Esophagus (tissue), 2 donors: Measurements from ENCODE around the gene BCAS1. TPM values are rescaled to one million over a fixed set of nuclear protein-coding genes. Genes with fewer than 3 reads are reported as not detected.

Source experiments
- H3K27ac ChIP-seq, 2 donors: one replicate each; pipeline ENCODE4 v1.5.1; 2013; ENCODE audit warnings: low read depth in 2 of 2, mild to moderate bottlenecking in 2 of 2, inconsistent platforms in 1 of 2, low read length in 1 of 2, moderate library complexity in 1 of 2
- H3K27me3 ChIP-seq, 2 donors: one replicate each; pipeline ENCODE4 v1.6.1; 2013; ENCODE audit warnings: low read length in 2 of 2, control low read depth in 1 of 2, mild to moderate bottlenecking in 1 of 2; ENCODE audit not compliant: insufficient read depth in 2 of 2, control insufficient read depth in 1 of 2
- H3K36me3 ChIP-seq, 2 donors: one replicate each; pipeline ENCODE4 v1.6.1; 2013; ENCODE audit warnings: low read length in 1 of 2; ENCODE audit not compliant: control insufficient read depth in 2 of 2, insufficient read depth in 2 of 2
- H3K4me1 ChIP-seq, 2 donors: one replicate each; pipeline ENCODE4 v1.6.1; 2013; ENCODE audit warnings: low read length in 1 of 2; ENCODE audit not compliant: control insufficient read depth in 2 of 2, insufficient read depth in 2 of 2
- H3K4me3 ChIP-seq, 2 donors: one replicate each; pipeline ENCODE4 v1.5.1; 2013; ENCODE audit warnings: low read length in 2 of 2, mild to moderate bottlenecking in 2 of 2, low read depth in 1 of 2, moderate library complexity in 1 of 2
- H3K9me3 ChIP-seq, 2 donors: one replicate each; pipeline ENCODE4 v1.6.1; 2013; ENCODE audit warnings: mild to moderate bottlenecking in 2 of 2, low read depth in 1 of 2, low read length in 1 of 2, moderate library complexity in 1 of 2; ENCODE audit not compliant: control insufficient read depth in 2 of 2, insufficient read depth in 1 of 2
- whole genome bisulfite sequencing, 2 donors: extraction: QIAGEN DNeasy Blood & Tissue Kit; methylation state at CpG; one replicate each; pipeline ENCODE4 v1.1.7; 2013; 5-methylcytosine and 5-hydroxymethylcytosine counted together
- polyA plus RNA-seq, 2 donors: library from polyadenylated mRNA; stranded (reverse); fragments of 200-250 nt; gene quantifications; one replicate each; pipeline ENCODE4 v1.2.3, GENCODE V29; 2013
- donor health status: healthy with polysubstance abuse.
- donor health status: Bipolar disorder and iron deficiency.

Gene BCAS1
- polyA plus RNA-seq, 2 donors: 4.7 to 9.0 TPM

DNA sequence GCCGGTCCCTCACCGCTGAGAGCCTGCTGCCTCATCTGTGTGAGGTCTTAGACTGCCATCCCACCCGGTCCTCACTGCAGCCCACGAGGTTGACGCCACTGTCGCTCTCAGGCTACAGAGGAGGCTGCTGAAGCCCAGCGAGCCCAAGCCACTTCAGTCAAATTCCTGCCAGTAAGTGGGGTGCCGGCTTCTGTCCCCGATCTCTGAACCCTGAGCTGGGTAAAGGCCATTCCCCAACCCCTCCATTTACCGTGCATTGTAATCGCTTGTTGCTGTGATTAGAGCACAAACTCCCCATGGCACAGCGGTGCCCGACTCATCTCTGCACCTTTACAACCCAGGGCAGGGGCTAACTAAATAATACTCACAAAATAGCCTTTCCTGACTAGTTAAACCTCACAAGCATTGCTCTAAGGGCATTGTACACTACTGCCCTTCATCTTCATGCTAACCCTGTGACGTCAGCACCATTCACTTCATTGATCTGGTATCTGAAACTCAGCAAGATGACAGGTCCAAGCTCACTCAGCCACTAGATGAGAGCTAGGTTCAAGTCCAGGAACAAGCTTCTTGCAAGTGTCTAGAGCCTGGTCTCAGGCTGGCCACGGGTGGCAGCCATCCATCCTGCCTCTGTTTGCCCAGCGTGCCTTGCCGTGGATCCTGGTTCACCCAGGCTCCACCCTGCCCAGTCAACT lies 122.7 kb downstream of the BCAS1 start:
- whole genome bisulfite sequencing, 2 donors: 89 to 91% methylated on average over 17 of the region's 17 CpGs
- H3K36me3 ChIP-seq: no peaks in the 10 kb centered on the region
- no peak overlapping the region for H3K27ac ChIP-seq
- H3K27me3 ChIP-seq: no peaks in the 10 kb centered on the region
- H3K4me1 ChIP-seq: peaks cover 0 to 12% of the 10 kb centered on the region in 2 donors
- H3K4me3 ChIP-seq: no peak overlapping the region
- no peaks in the 10 kb centered on the region for H3K9me3 ChIP-seq

DNA sequence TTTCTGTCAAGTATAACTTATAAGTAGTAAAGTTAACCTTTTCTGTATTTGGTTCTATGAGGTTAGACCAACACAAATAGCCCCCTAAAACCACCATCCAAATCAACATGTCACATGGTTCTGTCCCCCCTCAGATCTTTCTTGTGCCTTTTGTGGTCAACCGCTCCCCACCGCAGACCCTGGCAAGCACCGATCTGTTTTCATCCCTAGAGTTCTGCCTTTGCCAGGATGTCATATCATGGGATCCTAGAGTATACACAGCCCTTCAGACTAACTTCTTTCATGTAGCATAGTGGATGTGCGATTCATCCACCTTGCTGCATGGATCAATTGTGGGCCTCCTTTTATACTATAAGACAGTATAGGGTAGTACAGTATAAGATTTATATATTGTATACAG lies 124.3 kb downstream of the BCAS1 start:
- Histone ChIP-seq H3K36me3 (no peaks in the 10 kb centered on the region), H3K4me1 (peaks cover 0 to 12% of the 10 kb centered on the region in 2 donors), H3K4me3 (no peak overlapping the region), H3K27me3 (no peaks in the 10 kb centered on the region), H3K27ac (no peak overlapping the region), H3K9me3 (no peaks in the 10 kb centered on the region)
- WGBS, 2 donors: 76 to 92% methylated on average over 4 of the region's 4 CpGs

DNA sequence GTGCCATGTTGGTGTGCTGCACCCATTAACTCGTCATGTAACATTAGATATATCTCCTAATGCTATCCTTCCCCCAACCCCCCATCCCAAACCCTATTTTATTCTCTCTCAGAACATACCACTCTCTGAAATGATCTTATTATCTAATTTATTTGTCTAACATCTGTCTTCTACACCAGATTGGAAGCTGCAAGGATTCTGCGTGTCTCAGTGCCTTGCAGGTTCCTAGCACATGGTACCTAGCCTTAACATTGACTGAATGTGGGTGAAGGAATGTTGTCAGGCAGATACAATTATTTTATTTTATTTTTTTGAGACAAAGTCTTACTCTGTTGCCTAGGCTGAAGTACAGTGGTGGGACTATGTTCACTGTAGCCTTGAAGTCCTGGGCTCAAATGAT lies 124.9 kb downstream of the BCAS1 start:
- H3K27ac ChIP-seq: no peak overlapping the region
- no peaks in the 10 kb centered on the region for H3K27me3 ChIP-seq
- 95 to 98% methylated on average over 2 of the region's 2 CpGs for WGBS, 2 donors
- H3K9me3 ChIP-seq: no peaks in the 10 kb centered on the region
- H3K4me1 ChIP-seq: peaks cover 0 to 12% of the 10 kb centered on the region in 2 donors
- no peaks in the 10 kb centered on the region for H3K36me3 ChIP-seq
- no peak overlapping the region for H3K4me3 ChIP-seq

DNA sequence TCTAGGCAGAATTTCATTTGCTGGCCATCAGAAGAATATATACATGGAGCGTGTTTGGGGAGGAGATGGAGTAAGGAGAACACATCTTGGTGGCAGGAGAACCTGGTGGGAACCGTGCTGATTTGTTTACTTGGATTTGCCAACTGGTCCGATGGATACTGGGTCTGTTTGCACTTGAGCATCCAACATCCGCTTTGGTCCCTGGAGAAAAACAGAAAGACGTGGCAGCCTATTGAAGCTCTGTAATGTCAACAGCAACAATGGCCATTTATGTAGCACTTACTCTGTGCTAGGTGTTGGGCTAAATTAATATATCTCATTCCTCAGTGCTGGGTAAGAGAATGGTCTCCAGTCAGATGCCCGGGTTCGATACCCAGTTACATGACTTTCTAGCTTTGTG lies 125.6 kb downstream of the BCAS1 start:
- Histone ChIP-seq H3K4me3 (no peak overlapping the region), H3K36me3 (no peaks in the 10 kb centered on the region), H3K9me3 (no peaks in the 10 kb centered on the region), H3K27ac (no peak overlapping the region), H3K27me3 (no peaks in the 10 kb centered on the region), H3K4me1 (peaks cover 0 to 7% of the 10 kb centered on the region in 2 donors)
- WGBS, 2 donors: 80 to 84% methylated on average over 7 of the region's 7 CpGs

DNA sequence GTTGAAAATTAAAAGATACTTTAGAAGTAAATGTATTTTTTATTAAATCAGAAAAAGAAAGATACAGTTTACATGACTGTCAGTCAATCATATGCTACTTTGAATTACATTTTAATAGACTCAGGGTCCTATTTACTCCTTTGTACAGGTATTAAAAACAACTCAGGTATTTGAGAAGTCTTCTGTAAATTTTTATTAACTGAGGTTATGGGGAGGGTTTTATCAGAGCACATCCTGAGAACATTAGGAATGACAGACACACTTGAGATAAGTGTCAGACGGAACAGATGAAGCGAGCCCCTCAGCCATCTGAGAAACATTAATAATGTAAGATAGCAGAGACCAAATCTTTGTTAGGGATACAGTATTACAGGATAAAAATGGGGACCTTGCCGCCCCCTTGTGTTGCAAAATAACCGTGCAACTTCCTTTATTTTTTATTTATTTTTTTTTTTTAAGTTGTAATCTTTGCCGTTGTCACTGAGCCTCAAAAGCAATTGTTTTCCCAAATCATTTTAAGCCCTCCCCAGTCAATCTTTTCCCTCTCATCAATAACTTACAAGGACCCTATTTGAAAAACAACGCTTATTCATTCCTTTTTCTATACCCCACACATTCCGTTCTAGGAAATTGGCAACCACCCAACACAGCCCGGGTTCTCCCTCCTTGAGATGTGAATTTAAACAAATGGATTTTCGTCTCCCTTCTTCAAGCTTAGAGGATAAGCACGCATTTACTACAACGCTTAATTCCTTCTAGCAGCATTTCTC lies 126.7 kb downstream of the BCAS1 start:
- H3K27me3 ChIP-seq: no peaks in the 10 kb centered on the region
- peaks cover 0 to 4% of the 10 kb centered on the region in 2 donors for H3K4me1 ChIP-seq
- H3K9me3 ChIP-seq: no peaks in the 10 kb centered on the region
- WGBS, 2 donors: 16% methylated on average over 11 of the region's 11 CpGs
- H3K4me3 ChIP-seq: no peak overlapping the region
- no peaks in the 10 kb centered on the region for H3K36me3 ChIP-seq
- H3K27ac ChIP-seq: no peak overlapping the region

DNA sequence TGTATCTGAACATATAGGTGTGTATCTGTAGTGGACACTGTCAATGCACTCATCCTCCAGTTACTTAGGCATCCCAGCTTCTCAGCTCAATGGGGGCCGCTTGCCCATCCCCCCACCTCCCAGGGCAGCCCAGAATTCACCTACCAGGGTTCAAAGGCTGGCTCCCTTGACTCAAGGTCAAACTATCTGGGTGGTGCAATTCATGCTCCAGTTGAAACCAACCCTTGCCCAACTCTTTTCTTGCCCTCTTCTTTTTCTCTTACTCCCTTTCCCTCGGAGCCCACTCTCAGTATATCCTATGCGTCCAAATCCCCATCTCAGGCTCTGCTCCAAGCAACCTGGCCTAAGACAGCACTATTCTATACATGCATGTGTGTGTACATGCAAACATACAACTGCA lies 127.4 kb downstream of the BCAS1 start:
- Histone ChIP-seq H3K4me1 (peaks cover 0 to 3% of the 10 kb centered on the region in 2 donors), H3K9me3 (no peaks in the 10 kb centered on the region), H3K4me3 (no peak overlapping the region), H3K36me3 (no peaks in the 10 kb centered on the region), H3K27ac (no peak overlapping the region), H3K27me3 (no peaks in the 10 kb centered on the region)
- WGBS, 2 donors: 86 to 91% methylated on average over 3 of the region's 3 CpGs

DNA sequence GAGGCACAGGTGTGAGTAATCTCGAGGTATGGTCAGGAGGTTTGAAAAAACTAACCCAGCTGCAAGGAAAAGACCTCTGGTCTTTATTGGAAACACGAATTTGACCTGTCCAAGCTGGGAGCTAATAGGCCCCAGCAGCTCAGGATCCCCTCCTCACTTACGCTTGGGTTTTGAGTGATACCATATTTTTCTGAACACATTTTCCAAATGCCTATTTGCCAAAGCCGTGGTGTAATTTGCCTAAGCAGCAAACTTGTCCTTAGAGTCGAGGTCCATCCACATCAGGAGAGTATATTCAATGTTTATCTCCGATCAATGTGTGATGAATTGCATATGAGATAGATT lies 128.0 kb downstream of the BCAS1 start:
- Histone ChIP-seq H3K4me1 (peaks cover 0 to 3% of the 10 kb centered on the region in 2 donors), H3K27ac (no peak overlapping the region), H3K36me3 (no peaks in the 10 kb centered on the region), H3K4me3 (no peak overlapping the region), H3K27me3 (no peaks in the 10 kb centered on the region), H3K9me3 (no peaks in the 10 kb centered on the region)
- 85 to 87% methylated on average over 6 of the region's 6 CpGs for WGBS, 2 donors

DNA sequence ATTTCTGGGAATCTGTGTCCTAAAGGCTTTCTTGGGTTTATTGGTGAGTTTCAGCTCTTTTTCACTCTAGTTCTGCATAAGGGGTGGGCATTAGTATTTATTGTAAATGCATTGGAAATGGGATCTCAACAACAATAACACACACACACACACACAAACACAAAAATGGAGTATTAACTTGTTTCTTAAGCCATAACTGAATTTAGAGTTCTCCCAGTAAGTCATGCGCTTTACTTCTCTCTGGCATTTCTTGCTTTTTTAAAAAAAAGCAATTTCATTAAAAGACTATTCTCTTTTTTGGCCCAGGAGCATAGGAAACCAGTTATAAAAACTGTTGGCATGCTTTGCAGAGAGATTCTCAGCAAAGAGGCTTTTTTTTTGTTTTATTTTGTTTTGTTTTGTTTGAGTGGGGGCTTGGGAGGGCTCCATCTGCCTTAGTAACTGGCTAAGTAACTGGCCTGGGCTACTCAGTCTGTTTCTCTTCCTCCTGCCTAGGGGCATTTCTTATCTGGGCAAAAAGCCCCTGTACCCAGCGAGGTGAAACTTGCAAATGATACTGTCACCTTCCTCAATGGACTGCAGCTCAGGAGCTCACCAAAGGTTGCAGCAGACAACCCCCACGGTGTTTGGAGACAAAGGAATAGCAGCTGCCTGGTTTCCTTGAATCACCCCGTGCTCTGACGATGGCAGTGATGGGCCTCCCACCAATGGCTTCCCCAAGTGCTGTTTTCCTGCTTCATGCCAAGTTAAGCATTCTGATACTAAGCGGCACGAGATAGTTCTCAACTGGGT lies 128.5 kb downstream of the BCAS1 start:
- H3K27me3 ChIP-seq: no peaks in the 10 kb centered on the region
- no peak overlapping the region for H3K4me3 ChIP-seq
- H3K4me1 ChIP-seq: peaks cover 0 to 3% of the 10 kb centered on the region in 2 donors
- H3K36me3 ChIP-seq: no peaks in the 10 kb centered on the region
- 73 to 78% methylated on average over 7 of the region's 7 CpGs for WGBS, 2 donors
- H3K27ac ChIP-seq: no peak overlapping the region
- no peaks in the 10 kb centered on the region for H3K9me3 ChIP-seq

DNA sequence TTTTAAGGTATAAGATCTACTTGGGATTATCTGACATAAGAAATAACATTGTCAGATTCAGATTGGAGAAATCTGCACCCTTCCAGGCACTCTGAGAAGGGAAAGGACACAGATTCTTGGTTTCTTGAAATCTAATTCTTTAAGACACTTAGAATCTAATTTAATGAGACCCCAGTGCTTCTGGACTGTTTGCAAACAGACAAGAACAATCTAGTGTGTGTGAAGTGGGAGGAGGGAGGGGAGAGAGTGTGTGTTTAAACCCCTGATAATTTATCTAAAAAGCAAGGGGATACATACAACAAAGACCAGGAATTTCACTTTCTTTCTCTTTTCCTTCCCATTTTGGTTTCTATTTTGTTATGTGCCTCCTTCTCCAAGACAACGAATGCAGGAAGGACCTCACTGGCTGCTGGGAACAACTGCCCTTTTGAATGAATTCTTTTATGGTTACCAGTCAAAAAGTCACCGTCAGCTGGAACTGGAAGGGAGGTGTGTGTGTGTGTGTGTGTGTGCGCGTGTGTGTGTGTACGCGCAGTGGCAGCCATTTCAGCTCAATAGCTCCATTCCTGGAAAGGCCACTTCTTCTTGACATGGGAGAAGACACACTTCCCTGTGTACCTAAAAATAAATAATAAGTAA lies 129.4 kb downstream of the BCAS1 start:
- H3K27ac ChIP-seq: no peak overlapping the region
- no peaks in the 10 kb centered on the region for H3K27me3 ChIP-seq
- no peaks in the 10 kb centered on the region for H3K36me3 ChIP-seq
- H3K4me1 ChIP-seq: peaks cover 0 to 3% of the 10 kb centered on the region in 2 donors
- no peak overlapping the region for H3K4me3 ChIP-seq
- H3K9me3 ChIP-seq: no peaks in the 10 kb centered on the region
- WGBS, 2 donors: 54 to 63% methylated on average over 6 of the region's 6 CpGs
